NCI-H1436 (cell line): ENCODE data around the gene SHB.
"Not testable (repeated sequence)": the region's sequence is repeated elsewhere in the genome, so short reads cannot be mapped to it uniquely, and the experiment has no call there.

ENCODE experiments used
- DNase-seq: peaks from one replicate; lab custom pipeline; 2025; lab: John Stamatoyannopoulos, UW

SHB gene

DNA sequence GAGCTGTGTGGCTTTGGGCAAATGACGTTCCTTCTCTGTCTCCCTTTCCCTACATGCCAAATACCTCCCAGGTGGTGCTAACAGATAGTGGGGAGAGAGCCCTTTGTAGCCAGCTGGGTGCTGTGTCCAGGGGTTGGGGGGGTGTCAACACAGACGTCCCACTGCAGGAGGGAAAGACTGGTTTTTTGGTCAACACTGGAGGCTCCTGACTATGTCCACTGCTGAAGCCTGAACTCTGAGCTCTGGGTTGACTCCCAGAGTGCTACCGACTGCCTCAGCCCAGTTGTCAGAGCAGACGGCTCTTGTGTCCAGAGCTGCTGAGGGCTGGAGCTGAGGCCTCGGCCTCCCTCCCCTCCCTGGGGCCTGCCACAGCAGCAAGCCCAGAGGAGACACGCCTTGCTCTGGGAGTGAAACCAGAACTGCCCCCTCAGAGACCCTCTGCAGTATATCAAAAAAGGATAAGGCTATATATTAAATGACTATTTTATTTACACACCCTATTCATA lies 150.3 kb downstream of the SHB start:
- DNase-seq = no peak

DNA sequence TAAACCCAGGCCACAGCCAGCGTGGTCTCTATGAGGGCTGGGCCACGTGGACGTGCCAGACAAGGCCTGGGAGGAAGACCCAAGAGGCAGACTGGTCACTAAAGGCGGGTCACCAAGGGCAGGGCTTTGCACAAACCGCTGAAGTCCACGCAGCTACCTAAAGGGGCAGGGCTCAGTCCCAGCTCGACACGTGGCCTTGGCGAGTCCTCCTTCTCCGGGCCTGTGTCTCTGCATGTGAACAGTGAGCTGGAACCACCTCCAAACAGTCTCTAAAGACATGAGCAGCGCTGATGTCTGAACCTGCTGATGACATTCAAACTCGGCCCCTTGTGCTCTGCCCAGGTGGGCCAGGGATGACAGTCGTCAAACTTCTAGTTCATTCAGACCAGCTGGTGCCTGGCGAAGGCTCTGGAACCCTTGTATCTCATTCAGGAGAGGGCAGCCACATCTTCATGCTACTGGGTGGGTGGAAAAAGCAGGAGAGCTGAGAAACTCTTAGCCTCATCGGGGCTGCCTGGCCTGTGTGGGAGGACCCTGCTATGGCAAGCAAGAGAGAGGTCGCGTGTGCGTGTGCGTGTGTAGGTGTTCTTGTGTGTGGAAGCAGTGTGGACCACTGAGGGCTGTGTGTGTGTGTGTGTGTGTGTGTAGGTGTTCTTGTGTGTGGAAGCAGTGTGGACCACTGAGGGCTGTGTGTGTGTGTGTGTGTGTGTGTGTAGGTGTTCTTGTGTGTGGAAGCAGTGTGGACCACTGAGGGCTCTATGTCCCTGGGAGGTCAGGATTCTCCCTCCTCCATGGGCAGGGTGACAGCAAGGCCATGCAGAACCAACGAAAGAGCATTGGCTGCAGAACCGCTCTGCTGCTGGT lies 151.0 kb downstream of the SHB start:
- no peak for DNase-seq

DNA sequence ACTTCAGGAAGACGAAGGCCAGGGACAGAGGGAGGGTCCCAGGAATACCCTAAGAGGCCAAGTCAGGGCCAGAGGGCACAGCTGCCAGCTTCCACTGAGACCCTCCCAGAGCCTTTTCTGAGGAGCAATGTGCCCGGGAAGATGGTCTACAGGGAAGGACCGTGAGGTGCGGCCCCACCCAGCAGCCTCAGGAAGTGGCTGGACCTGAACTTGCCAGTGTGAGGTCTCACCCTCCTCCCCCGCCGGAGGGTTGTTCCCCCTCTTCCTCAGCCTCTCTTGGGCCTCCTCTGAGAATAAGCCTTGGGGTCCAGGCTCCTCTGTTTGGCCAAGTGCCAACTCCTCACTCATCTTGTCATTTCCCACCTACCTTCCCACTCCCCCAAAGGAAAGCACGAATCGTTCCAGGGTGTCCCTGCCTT lies 151.7 kb downstream of the SHB start:
- no peak for DNase-seq

DNA sequence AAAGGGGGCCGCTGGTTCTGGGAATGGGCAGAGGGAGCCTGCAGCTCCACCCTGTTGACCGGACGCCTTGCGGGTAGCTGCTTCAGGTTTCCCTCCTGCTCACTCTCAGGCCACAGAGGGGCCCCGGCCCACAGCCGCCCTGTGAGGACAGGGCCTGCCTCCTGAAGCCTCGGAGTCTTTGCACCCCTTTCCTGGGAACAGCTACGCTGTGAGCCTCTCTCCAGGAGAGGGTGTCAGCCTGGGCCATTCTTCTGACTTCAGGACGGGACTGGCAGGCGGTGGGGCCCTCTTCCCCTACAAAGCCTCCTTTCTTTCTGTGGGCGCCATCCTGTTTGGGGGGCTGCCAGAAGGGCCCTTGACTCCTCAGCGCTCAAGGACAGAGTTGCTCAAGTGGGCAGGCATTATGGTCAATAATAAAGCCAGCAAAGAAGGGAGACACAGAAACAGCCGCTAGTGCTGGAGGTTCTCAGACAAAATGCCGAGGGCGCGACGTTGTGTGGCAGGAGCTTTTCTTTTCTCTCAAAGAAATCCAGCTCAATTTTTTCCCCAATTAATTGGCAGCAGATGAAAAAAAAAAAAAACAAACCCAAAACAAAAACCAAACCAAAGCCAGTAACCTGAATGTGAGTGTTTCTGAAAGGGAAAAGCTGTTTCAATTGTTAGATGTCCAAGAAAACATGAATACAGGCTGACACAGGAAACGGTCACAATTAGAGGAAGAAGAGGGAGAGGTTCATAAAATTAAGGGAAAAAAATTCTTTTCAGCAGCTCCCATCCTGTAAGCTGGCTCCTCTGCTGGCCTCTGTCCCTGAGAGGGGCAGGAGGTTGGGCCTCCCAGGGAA lies 152.3 kb downstream of the SHB start:
- DNase-seq = no peak

DNA sequence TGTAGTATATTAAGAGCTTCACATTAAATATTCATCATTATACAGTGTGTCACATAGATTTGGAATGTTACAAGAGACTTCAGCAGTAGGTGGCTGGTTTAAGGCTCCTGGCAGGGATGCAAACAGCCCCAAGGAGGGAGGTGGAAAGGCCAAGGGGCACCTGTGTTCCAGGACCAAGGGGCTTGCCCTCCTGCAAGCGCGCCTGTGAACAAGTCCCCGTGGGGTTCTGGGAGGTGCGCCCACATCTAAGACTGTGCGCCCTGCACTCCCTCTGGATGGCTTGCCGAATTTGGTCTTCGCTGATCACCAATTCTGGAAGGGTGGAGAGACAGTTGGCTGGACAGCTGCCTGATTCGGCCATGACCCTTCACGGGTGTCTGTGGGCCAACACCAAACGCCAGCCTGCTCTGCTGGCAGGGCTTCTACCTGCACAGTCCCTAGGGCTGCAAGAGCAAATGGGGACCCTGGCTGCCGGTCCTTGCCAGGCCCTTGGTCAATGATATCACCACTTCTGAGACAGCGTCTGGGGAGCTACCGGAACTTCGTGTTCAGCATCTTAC lies 153.0 kb downstream of the SHB start:
- DNase-seq = no peak

DNA sequence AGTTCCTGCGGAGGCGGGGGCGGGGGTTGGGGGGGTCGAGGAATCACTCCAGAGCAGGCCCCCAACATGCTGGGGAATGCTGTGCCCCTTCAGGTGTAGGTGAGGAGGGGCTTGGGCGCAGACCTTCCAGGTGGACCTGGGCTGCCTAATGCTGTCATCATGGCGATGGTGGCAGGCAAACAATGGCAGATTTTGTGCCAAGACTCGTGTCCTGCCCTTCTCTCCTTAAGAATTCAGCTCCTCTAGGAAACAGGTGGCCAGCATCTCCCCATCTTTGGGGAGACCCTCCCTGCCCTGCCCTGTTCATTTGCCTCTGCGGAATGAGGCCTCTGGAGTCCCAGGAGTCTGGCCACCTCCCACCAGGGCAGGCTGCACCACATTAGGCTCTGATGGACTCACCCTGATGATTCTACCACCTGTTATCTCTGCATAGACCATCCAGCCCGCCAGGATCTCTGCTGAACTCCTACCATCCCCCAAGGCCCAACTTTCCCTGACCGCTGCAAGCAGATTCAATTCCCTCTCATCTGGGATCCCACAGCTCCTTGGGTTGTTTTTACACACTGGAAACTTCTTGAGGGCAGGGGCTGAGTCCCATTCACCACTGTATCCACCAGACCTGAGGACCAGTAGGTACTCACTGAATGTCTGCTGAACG lies 154.2 kb downstream of the SHB start:
- DNase-seq = no peak

DNA sequence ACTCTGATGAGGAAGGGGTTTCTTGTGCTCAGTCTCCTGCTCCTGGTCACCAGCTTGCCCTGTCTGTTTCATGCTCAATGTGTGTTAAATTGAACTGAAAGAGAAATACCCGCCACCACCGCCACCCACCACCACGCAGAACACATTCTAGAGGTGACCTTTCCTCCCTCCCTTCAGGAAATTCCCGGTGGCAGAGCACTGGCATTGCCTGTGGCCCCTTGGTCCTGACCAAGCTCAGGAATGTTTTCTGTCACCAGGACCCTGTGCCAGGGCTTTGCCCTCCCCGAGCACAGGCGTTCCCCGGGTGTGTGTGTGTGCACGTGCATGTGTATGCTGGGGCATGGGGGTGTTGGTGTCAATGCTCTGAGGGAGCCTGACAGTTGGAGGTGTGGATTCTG lies 154.9 kb downstream of the SHB start:
- DNase-seq = no peak

DNA sequence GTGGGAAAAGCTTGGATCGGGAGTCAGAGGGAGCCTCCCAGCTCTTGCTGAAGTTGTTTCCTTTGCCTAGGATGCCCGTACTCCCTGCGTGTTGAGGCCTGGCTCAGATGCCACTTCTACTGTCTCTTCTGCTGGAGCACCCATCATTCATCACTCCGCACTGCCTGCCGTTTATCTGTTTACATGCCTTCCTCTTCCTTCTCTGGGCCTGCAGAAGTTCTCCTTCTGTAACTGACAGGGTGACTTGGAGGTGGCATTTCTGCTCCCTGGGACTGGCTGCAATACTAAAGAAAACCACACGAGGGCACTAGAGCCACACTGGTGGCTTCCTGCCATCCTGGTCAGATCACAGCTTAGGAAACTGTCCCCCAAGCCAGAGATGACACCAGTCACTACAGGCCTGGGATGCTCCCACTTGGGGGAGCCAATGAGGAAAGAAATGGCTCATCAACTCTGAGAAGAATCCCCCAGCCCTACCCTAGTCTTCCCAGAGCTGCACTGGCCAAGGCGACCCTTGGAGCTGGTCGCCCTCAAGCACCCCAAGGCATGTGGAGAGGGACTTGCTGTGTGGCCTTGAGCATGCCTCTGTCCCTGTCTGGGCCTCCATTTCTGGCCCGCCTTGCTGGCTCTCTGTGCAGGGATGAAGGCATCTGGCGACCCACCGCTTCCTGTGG lies 155.4 kb downstream of the SHB start:
- DNase-seq = peak; percentile 64

DNA sequence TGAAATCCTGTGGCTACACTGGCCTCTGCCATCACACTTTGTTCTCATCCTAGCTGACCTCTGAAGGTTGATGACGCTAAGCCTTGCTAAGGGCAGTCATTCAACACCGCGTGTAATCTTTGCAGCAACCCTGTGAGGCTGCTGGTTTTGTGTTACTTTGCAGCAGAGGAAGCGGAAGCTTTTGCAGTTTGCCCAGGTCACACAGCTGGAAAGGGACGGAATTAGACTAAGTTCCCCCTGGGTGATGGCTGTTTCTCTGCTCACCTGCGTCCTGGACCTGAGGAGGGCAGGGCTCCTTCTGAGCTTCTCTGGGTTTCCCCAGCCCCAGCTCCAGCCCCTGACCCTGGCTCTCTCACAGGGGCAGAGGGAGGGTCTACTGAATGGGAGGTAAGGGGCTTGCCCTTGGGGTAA lies 157.8 kb downstream of the SHB start:
- no peak for DNase-seq

DNA sequence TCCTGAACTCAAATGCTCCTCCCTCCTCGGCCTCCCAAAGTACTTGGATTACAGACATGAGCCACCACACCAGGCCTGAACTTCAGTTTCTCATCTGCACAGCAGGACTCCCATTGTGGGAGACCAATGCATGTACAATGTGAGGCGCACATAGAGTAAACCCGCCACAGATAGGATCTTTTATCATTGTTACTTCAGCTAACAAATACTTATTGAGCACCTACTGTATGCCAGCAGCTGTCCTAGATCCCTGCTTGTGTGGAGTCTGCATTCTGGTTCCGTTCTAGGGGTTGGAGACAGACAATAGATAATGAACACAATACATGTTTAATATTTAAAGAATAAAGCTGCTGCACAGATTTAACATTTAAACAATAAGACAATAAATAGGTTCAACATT lies 158.8 kb downstream of the SHB start:
- no peak for DNase-seq

DNA sequence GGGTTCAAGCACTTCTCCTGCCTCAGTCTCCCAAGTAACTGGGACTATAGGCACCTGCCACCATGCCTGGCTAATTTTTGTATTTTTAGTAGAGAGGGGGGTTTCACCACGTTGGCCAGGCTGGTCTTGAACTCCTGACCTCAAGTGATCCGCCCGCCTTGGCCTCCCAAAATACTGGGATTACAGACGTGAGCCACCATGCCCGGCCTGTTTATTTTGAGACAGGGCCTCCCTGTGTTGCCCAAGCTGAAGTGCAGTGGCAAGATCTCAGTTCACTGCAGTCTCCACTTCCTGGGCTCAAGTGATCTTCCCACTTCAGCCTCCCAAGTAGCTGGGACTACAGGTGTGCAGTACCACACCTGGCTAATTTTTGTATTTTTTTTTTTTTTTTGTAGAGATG lies 159.2 kb downstream of the SHB start:
- not testable (repeated sequence) for DNase-seq

DNA sequence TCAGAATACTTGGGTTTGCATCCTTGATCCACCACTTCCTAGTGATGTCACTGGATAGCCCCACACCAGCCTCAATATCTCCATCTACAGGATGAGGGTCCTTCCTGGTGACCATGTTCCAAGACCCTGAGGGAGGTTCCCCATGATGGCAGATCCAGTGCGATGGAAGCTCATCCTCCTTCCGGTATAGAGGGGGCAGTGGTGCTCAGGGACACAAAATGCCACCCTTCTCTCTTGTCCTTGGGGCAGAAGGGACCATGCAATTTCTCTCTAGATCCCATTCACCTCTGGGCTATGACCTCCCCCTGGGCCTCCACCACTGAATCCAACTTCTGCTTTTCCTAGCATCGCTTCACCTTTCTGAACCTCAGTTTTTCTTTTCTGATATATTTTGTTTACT lies 159.7 kb downstream of the SHB start:
- DNase-seq = no peak

DNA sequence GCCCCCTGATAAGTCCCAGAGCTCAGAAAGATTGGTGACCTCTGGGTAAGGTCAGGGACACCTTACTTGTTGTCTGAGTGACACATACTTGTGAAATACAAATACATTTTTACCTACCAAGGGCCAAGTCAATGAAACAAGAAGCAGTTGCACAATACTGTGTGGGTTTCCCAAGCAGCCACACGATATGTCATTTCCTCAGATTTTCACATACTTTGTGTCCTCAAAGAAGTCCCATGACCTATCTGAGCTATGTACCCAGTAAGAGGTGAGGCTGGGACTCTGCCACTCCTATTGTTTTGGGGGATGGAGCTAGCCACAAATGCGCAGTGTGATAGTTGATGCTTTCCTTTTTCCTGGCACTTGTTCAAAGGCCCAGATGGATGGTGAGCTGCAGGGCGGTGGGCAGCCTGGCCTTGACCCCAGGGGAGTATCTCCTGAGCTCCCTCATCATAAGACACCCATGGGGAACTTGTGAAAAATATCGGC lies 160.3 kb downstream of the SHB start:
- DNase-seq = no peak

DNA sequence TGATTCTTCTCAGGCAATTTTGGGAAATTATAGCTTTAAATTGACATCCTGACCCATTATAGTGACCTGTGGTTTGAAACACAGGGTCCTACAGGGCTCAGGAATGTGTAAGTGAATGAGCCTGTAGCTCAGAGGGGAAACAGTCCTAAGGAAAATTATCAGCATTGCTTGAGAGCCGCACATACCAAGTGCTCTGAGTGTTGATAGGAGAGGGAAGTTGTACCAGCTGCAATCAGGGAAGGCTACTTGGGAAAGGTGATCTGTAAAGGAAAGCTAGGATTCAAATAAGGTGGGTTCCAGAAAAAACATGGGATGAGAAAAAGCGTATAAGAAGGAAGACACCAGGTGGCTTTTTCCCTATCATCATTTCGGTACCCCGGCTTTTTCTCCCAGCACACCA lies 160.7 kb downstream of the SHB start:
- DNase-seq = no peak

DNA sequence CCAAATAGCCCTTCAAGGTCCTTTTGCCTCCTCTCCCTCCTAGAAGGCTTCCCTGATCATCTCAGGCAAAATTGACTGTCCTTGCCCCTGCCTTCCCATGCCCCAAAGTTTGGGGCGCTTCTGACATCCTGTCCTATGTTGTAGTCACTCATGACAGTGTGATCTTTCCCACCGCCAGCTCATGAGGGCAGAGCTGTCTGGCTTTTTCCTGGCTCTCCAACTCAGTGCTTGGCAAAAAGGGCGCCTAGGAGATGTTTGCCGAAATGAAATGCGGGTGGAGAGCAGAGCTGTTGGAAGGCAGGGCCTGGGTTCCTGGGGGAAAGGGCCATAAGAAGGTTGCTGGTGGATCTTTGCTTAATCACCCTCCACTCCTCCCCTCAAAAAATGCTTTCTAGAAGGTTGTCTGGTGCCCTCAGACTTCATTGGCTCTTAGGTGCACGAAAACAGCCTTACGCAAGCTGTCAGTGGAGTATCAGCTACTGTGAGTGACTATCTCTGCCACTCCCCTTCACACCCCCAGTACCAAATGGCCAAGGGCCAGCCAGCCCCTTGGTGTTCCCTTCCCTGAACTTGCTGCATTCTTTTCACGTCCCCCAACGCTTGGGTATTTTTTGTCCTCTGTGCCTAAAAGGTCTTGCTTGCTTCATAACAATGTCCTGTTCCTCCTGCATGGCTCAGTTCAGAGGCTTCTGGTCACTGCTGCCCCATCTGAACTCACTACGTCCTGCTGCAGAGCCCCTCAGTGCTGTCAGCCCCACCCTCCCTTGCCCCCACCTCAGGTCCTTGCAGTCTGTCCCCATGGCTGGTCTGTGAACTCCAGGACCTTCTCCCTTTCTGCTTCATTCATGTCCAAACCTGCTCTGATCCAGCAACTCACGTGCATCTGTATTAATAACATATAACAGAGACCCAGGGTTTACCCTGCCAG lies 162.5 kb downstream of the SHB start:
- DNase-seq = no peak

DNA sequence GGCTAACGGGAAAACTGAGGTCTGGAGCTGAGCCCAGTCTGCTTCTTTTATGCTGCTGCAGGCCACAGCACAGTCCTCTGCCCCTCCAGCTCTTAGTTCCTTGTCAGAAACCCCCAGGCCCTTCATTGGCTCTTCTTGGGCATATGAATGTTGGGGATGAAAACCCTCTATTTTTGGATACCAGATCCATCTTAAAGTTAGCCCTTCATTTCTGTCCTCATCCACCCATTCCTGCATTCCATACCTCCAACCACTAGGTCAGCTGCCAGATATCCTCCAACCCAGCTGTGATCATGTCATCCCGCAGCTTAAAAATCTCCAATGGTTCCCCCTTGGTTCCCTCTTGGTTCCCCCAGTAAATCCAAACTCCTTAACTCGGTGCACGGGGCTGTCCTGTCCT lies 163.3 kb downstream of the SHB start:
- no peak for DNase-seq

DNA sequence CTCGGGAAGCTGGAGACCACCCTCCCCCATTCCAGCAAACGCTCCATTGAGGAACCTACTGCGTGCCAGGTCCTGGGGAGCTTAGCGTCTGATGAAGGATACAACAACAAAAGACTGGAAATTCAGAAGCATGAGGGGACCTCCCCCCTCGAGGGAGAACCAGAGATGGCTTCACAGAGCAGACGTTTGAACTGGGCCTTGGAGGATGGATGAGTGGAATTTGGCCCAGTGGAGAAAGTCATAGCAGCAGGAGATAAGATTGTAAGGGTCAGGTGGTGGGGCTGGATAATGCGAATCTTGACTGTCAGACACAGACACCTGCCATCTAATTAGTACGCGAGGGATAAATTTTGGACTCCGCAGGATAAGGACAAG lies 163.9 kb downstream of the SHB start:
- DNase-seq = no peak

DNA sequence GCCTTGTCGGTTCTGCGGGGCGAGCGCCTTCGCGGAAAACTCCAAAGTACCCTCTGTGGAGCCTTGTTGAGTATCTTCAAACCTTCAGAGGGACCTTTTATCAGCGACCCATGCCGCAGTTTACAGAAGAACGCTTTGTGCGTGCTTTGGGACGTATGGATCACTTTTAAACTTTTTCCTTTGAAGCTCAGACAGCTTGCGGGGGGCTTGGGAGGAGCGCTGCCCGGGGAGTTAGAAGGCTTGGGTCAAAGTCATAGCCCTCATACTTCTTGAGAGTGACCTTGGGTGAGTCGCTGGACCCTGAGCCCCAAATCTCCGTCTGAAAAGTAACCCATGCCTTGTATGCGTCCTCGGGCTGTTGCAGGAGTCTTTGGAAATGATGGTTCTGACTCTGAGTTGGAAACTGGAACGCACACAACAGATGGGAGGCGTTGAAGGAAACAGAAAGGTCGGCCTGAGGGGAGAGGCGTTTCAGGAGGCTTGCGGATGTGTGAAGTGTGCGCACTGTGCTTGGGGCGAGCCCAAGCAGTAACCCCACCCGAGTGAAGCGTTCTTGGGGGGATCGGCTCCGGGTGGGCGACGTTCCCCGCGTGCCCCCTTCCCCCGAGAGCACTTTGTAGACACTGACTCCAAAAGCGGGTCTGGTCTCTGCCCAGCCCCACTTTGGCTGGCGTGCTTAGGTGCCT lies 164.4 kb downstream of the SHB start:
- no peak for DNase-seq

DNA sequence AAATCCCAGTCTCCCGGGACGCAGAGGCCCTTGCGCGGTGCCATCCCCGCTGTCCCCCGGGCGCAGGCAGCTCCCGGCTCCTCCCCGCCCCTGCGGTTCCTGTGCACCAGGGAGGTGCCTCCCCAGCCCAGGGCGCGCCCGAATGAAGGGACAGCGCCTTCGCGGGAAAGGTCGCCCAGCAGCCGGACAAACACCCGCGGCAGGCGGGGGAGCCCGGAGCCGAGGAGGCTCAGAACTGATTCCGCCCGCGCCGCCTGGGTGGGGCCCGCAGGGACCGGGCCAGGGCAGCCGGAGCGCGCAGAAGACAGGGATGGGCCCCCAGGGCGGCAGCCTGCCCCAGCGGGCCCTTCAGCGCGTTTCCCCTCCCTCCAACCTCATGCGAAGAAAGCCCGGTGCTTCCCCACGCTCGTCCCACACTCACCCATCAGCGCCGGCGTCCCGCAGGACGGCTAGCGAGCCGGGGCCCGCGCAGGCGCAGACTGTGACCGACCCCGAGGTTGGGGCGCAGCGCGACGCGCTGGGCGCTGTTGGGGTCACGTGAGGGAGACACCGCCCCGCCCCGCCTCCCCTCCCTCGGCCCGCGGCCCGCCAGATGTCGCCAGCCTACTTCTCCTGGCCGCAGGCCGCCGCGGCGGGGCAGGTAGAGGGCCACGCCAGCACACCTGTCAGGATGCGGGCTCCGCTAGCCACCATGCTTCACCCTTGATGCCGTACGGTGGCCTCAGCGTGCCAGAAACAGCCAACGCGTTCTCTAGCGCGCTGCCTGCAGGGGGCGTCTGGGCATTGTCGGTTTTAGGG lies 165.2 kb downstream of the SHB start, which contains the start of gene SLC25A51:
SLC25A51 (minus strand) TSS at position 481 of the 798 bp plus-strand sequence. CDS start 15,577 bp downstream, outside the sequence.
- DNase-seq = peak; percentile 87
